Frontal cortex (tissue), 4 donors: ENCODE measurements around the gene MYBPC1. TPM values are rescaled to one million over a fixed set of nuclear protein-coding genes. Genes with fewer than 3 reads are reported as not detected.
A peak's percentile ranks its signal among the peaks of the same experiment; 100 is the strongest.
"Not testable (repeated sequence)": the region's sequence is repeated elsewhere in the genome, so short reads cannot be mapped to it uniquely, and the experiment has no call there.

ENCODE experiments used
- DNase-seq, 2 donors: peaks; one replicate each; pipeline ENCODE4 v3.0.0; 2012; ENCODE audit warnings: low spot score in 2 of 2
- FAIRE-seq: peaks from 2 replicates; lab custom pipeline; 2012; peaks lifted over from hg19 to GRCh38; lab: Jason Lieb, UNC
- total RNA-seq: library from RNA; depleted of rRNA; stranded (reverse); fragments of >200 nt; gene quantifications from one replicate; pipeline ENCODE4 v1.2.3, GENCODE V29; 2014
- donor health status: control.
- donor health status: control.
- donor health status: control.

MYBPC1 gene, protein sequence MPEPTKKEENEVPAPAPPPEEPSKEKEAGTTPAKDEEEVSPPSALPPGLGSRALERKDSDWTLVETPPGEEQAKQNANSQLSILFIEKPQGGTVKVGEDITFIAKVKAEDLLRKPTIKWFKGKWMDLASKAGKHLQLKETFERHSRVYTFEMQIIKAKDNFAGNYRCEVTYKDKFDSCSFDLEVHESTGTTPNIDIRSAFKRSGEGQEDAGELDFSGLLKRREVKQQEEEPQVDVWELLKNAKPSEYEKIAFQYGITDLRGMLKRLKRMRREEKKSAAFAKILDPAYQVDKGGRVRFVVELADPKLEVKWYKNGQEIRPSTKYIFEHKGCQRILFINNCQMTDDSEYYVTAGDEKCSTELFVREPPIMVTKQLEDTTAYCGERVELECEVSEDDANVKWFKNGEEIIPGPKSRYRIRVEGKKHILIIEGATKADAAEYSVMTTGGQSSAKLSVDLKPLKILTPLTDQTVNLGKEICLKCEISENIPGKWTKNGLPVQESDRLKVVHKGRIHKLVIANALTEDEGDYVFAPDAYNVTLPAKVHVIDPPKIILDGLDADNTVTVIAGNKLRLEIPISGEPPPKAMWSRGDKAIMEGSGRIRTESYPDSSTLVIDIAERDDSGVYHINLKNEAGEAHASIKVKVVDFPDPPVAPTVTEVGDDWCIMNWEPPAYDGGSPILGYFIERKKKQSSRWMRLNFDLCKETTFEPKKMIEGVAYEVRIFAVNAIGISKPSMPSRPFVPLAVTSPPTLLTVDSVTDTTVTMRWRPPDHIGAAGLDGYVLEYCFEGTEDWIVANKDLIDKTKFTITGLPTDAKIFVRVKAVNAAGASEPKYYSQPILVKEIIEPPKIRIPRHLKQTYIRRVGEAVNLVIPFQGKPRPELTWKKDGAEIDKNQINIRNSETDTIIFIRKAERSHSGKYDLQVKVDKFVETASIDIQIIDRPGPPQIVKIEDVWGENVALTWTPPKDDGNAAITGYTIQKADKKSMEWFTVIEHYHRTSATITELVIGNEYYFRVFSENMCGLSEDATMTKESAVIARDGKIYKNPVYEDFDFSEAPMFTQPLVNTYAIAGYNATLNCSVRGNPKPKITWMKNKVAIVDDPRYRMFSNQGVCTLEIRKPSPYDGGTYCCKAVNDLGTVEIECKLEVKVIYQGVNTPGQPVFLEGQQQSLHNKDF
- total RNA-seq = 2.4 TPM

DNA sequence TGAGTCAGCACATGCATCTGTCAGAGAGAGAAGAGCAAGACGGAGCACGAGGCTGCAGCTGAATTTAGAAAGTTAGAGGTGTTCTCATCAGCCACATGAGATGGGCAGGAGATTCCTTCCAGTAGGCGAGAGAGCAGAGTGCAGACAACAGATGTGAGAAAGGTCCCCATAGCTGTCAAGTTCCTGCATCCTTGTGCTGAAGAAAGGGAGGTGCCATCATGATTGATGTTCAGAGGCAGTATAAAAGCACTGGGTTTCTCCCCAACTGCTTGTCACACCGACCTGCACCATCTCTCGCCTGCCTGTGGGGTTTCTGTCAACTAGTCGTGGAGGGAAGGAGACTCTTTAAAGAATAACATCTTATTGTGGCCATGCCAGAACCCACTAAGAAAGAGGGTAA is at the start of gene MYBPC1:
MYBPC1 (plus strand) TSS at position 272 of the 400 bp plus-strand sequence; CDS start at position 372, 100 bp downstream.
- FAIRE-seq (no peak), DNase-seq (no peak)

DNA sequence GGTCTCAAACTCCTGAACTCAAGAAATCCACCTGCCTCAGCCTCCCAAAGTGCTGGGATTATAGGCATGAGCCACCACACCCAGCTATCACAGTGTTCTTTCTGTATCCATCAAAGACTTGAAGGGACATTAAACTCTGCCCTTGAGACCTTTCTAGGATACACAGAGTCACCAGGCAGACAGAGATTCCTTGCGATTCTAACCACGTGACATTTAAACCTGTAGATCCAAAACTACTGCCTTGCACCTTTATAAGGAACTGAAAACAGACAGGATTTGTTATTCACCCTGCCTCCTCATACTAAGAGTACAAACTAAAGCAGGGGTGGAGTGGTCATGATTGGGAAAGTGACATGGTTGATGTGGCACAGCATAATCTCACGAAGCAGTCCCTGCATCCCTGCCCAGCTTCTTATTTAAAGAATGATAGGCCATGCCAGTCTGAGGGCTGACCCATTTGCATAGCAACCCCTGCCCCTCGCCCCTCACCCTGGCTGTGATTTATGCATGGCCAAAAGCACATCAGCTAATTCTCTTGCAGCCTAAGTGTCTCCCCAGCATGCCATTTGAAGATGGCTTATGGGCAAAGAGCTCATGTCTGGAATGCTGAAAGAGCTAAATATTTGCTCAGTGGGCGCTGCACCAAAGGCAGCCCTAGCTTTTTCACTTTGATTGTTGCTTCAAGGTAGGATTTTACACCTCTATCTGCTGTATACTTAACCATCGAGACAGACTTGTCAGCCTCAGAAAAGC is 43.2 kb upstream of the MYBPC1 start:
- no peak for DNase-seq
- FAIRE-seq = no peak

DNA sequence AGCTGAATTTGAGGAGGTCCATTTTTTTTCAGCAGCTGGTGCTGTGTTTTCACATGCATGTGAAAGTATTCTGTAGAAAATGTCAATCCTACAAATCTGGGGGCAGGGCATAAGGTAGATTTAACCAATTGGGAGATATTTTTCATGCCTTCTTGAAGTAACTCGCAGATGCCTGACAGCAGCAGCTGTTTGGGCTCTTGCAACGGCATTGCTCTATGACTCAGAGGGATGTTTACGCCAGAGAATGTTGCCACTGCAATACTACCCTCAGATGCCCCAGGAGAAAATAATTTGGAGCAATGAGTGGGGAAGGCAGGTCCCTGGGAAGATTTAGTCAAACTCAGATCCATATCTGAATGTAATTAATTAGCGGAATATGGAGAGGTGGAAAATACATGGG is 42.5 kb upstream of the MYBPC1 start:
- DNase-seq (peak in 1 of 2 donors; percentile 10), FAIRE-seq (no peak)

DNA sequence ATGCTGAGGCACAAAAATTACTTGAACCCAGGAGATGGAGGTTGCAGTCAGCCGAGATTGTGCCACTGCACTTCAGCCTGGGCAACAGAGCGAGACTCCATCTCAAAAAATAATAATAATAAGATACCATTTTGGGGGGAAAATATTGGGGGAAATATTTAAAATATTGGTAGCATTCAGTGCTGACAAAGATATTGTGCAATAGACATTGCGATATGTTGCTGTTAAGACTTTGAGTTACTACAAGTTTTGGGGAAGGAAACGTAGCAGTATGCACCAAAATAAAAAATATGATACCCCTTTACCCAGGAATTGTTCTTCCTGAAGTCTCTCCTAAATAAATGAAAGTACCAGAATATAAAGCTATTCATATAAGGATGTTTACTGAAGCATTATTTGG is 37.7 kb upstream of the MYBPC1 start:
- FAIRE-seq = no peak

DNA sequence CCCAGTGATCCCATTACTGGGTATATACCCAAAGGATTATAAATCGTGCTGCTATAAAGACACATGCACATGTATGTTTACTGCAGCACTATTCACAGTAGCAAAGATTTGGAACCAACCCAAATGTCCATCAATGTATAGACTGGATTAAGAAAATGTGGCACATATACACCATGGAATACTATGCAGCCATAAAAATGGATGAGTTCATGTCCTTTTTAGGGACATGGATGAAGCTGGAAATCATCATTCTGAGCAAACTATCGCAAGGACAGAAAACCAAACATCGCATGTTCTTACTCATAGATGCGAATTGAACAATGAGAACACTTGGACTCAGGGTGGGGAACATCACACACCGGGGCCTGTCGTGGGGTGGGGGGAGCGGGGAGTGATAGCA is 36.0 kb upstream of the MYBPC1 start:
- DNase-seq, FAIRE-seq: not testable (repeated sequence)

More for the DNA sequence above, 37.7 kb upstream of the MYBPC1 start:
- DNase-seq = no peak

DNA sequence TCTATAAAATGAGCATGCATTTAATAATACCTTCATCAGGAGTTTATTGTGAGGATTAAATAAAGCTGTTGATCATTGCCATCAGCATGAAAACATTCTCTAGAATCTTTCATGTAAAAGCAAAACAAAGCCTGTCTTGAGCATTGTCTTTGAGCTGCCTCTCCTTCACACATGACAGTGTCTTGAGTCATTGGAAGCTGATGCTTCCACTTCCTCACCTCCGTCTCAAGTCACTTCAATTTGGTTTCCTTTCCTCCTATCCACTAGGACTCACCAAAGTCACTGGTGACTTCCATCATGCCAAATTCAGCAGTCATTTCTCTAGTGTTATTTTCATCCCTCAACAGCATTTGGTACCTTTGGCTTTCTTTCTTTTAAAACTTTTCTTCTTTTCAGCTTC is 31.6 kb upstream of the MYBPC1 start:
- FAIRE-seq = no peak
- no peak for DNase-seq

DNA sequence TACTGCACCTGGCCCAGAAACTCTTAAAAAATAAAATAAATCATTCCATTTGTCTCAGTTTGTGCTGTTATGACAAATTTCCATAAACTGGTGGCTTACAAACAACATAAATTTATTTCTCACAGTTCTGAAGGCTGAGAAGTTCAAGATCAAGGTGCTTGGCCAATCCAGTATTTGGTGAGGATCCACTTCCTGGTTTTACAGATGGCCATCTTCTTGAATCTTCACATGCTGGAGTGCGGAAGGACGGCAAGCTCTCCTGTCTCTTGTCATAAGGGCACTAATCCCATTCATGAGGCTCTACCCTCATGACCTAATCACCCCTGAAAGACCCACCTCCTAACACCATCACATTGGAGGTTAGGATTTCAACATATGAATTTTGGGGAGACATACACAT is 29.9 kb upstream of the MYBPC1 start:
- no peak for DNase-seq

DNA sequence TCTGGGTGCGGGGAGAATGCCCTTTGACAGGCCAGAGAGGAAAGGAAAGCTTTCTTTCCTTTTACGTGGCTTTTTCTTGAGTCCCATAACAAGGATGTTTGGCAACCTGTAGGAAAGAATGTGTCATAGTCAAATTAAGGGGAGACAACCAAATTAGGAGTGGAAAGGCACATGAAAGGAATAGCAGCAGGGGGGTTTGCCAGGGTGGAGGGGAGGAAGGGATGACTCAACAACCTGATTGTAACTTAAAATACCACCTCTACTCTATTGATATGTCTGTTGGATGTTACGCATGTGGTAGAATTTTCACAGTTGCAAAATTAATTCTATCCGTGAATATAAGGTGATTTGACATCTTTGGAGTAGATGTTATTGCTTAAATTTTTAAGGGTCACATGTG is 28.5 kb upstream of the MYBPC1 start:
- FAIRE-seq = no peak
- DNase-seq = no peak

More for the DNA sequence above, 29.9 kb upstream of the MYBPC1 start:
- FAIRE-seq = no peak

DNA sequence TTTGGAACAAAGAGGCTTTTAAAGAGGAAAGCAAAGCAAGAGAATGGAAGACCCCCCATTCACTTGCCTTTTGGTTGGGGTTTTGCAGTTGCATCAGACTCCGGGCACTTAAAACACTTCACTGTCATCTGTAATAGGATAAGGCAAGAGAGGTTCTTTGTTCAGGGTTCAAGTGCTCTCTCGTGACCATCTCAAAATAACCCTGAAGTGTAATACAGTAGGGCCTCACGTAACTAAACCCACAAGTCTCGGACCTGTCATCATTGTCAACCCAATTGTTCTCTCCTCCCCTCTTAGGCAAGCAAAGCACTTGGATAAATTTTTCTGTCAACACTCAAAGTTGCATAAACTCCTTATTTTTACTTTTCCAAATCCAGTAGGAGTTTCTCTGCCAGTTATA is 26.9 kb upstream of the MYBPC1 start:
- FAIRE-seq (no peak), DNase-seq (no peak)

DNA sequence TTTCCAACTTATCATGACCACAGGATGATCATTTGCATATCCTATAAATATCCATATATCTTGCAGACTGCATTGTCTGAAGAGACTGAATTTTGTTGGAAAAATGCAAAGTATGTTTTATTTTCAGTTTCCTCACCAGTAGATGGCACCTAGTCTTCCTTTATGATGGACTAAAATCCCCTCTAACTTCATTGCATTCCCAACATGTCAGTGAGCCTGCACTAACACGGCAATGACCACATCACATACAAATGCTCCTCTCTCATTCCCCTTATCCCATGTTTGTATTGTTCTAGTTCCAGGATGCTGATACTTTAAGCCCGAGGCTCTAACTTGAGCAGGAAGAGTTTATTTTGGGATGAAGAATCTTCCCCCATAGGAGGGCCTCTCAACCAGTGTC is 24.7 kb upstream of the MYBPC1 start:
- FAIRE-seq (no peak), DNase-seq (peak; percentile 3 to 16)

DNA sequence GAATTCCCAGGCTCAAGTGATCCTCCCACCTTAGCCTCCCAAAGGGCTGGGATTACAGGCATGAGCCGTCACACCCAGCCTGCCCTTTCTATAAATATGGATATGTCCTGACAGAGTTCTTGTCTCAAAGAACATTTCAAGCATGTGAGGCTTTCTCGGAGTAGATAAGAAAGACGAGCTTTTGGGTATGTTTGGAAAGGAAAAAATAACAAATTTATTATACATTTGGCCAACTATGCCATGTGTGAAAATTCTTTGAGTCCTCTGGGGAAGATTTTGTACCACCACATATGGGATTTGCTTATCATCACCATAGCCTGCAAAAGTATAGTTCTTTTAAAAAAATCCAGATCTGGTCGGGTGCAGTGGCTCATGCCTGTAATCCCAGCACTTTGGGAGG is 23.7 kb upstream of the MYBPC1 start:
- no peak for DNase-seq
- no peak for FAIRE-seq

DNA sequence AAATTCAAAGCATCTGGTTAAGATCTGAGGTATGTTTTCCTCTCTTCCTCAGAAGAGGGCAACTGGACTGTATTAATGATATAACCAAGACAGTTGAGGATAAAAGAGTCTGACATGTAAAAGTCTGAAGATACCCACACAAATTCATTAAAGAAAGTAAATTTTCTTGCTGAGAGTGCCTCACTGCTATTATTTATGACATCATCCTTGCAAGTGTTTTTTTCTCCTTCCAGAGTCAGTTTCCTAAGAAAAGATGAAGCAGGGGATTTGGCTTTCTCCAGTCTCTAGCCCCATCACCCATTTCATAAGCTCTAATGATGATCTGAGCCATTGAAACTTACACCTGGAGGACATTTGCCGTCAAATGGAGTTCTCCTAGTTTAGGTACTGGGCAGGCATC is 21.0 kb upstream of the MYBPC1 start:
- FAIRE-seq (no peak), DNase-seq (no peak)

DNA sequence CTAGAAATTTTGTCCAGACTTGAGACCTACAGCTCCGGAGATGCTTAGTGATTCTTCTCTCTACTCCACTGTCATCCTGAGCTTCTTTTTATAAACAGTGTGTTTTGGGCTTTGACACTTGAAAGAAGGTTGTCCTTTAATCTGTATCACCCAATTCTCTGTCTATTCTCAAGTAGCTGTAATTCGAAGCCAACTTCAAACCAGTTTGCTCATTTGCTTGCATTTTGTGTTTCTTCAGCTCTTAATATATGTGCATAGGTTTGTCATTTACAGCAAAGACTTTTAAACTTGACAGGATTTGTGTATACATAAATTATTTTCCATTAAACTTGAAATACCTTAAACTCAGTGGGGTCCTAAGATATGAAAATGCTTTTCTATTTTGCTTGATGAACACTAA is 16.4 kb upstream of the MYBPC1 start:
- DNase-seq (no peak), FAIRE-seq (no peak)

DNA sequence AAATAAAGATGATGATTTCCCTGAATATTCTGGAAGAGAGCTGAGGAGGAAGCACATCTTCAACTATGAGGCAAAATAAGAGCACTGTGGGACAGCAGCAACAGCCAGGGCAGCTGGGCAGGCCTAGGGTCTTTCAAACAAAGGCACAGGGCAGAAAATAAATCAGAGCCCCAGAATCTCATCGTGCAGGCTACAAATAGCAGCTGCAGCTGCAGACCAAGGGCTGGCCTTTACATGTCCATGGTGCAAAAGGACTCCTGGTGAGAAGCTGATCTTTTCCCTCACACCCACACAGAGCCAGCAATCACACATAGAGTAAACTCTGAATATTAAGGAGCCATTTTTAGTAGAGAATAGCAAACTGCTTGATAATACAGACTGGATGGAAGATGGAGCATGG is 13.6 kb upstream of the MYBPC1 start:
- no peak for FAIRE-seq
- no peak for DNase-seq

DNA sequence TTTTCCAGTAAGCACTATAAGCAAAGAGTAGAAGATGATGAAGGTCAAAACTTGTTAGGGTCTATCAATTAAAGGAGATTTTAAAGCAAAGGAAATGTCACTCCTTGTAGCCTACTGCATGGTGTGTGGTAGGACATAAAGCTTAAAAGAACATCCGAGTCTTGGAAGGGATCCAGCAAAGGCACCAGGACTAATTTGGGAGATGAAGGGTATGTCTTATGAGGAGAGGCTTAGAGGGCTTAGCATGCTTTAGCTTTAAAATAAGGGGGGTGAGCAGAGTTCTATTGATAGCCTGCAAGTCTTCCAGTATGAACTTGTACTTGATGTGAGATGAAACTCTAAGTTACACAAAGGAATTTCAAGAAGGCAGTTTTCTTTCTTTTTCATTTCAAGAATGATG is 11.8 kb upstream of the MYBPC1 start:
- FAIRE-seq = no peak
- DNase-seq = no peak

DNA sequence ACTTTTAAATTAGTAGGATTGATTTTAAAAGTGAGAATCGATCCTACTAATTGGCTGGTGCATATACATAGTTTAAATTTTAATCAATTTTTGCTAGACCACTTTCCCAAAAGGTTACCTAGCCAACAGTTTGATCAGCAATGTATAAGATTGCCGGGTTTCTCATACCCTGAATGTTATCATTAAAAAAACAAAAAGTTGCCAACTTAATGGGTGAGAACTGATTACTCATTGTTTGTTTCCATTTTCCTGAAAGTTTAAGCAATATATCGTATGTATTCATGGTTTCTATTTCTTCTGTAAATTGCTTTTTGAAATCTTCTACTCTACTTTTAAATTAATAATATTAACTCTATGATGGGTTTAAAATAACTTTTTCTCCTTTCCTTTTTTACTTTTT is 4.4 kb upstream of the MYBPC1 start:
- FAIRE-seq = no peak
- no peak for DNase-seq

DNA sequence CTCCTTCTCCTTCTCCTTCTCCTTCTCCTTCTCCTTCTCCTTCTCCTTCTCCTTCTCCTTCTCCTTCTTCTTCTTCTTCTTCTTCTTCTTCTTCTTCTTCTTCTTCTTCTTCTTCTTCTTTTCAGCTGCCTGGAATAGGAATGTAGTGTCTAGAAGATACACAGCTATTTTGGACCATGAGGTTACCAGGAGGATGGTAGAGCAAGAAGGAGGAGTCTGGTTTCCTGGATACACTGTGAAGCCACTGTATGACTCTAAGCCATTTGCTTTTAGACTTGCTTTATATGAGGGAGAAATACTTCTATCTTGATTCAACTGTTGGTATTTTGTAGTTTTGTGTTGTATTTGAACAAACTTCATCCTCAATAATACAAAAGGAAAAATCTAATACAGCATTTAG is 3.0 kb upstream of the MYBPC1 start:
- DNase-seq = no peak
- FAIRE-seq = no peak

DNA sequence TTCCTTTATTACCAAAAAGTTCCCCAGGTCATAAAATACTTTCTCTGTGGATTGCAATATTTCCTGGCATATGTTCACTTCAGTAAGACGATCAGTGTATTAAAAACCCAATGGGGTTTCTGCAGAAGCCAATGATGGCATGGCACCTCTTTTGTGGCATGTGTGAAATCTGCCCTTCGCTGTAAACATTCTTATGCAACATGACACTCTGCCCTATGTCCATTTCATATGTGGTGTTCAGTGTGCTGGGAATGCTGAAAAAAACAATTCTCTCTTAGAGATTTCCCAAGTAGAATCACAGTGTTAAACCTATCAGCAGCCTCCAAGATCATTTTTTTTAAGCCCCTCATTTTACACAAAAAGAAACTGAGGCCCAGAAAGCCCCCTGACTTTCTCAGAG is 2.3 kb upstream of the MYBPC1 start:
- DNase-seq = no peak
- no peak for FAIRE-seq

DNA sequence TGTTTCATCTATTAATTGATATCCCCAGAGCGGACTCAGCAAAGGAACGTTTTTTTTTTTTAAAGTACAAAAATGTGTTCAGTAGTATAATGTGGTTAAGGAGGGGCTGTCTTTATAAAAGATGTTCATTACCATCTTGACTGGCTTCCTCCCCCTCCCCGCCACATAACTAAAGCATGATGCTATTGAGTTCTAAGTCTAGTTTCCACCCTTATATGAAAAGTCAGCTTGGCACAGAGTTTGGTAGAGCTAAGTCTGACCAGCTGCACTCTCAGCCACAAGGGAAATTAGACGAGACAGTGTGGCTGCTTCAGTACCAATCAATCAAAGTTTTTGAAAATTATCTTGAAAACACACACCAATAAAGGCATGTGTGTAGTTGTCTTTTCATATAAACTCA is 1.9 kb upstream of the MYBPC1 start:
- DNase-seq = no peak
- no peak for FAIRE-seq

DNA sequence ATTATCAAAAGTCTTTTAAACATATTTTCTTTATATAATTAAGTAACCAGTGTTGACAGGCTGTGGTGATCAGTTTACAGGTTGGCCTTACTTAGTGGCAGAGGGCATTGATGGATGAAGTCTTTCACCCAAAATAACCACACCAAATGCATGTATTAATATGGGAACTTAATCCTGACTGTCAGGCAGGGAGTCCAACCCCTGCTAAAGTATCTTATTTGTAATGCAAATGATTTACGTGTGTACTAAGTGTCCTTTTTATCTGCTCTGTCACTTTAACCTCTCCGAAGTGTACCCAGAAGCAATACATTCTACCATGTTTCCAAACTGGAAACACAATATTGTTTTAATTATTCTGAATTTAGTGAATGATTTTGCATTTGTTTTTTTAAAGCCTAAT is 1.4 kb downstream of the MYBPC1 start:
- FAIRE-seq (no peak), DNase-seq (no peak)
